NOMO-1 (cell line): ENCODE results near the gene PHLDB2.

ENCODE experiments used
- DNase-seq, 2 experiments: peaks; one replicate each; lab custom pipeline; 2025; ENCODE audit not compliant: unreplicated experiment in 2 of 2; lab: John Stamatoyannopoulos, UW

Gene PHLDB2

DNA sequence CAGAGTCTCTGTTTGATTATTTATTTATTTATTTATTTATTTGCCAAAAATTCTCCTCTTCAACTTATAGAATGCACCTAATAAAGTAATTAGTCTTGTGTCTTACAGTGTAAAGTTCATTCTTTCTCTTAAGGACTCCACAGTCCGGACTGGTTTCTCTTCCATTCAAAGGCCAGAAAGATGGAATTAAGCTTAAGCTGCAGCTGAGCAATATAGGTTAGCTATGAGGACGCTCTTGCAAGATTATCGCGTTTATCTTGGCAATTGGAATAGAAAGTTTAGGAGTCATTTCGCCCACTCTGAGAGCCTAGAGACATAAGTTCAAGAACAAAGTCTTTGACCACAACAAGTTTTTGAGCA lies 154.7 kb downstream of the PHLDB2 start:
- DNase-seq, result no peak

DNA sequence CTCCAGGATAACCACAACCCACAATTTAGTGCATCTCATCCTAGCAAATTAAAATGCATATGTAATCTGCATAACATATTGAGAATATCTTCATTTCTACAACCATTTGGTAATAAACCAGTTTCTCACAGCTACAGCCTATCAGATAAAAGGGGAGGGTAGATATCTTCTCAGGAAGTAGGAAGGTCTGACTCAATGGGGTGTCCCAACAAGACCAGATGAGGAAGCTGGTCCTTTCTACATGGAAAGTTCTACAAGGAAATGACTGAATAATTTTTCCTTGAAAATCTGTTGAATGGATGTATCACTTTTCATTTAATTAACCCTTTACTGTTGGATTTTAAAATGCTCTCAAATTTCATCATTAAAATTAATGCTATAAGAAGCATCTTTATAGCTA lies 158.0 kb downstream of the PHLDB2 start:
- no peak for DNase-seq

DNA sequence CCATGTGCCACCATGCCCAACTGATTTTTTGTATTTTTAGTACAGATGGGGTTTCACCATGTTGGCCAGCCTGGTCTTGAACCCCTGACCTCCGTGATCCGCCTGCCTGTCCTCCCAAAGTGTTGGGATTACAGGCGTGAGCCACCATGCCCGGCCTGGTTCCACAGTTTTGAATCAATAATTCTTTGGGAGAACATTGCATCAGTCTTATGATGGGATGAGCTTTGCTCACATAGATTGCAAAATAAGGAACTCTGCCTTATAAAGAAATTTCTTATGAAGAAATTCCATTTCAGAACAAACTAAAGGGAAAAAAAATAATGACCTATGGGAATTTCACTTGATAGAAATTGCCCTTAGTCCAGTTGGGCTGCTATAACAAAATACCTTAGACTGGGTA lies 159.6 kb downstream of the PHLDB2 start:
- DNase-seq, result no peak

DNA sequence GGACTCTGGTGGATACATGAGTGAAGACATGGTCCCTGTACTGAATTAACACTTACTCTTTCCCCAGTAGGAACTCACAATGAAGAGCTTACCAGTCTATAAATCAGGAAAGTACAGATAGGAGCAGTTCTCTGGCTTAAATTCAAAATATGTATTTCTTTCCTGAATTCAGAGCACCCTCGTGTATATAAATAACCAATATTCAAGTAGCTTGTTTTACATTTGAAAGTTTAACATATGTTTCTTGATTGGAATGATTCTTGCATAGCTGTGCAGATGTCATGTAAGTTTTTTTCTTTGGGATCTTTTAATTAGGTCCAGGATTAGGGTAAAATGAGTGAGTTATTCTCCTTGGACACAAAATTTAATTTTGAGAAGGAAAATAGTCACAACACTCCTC lies 160.7 kb downstream of the PHLDB2 start:
- no peak for DNase-seq

DNA sequence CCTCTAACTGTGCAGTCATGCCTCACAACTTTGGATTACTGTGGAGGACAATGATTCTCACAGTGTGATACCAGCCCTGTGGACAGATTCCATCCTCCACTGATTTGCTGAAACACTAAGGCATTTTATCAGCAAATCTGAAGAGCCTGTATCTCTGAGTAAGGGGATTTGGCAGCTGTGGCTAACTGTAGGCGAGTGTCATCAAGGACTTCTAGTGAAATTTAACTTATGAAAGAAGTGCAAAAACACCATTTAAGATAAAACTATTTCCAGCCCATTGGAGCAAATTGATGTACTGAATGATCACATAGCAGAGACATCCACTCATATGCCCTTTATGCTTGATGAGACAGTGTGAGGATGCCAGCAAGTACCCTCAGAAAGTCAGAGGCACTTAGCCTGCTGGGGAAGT lies 161.6 kb downstream of the PHLDB2 start:
- DNase-seq, result no peak
